Duodenal mucosa (tissue), 2 donors: ENCODE results near the gene CCT7.

ENCODE experiments used
- H3K27ac ChIP-seq: one replicate; pipeline ENCODE4 v1.7.0; 2013; ENCODE audit warnings: low read depth, low read length
- H3K27me3 ChIP-seq, 2 donors: one replicate each; pipeline ENCODE4 v1.7.0; 2013; ENCODE audit warnings: low read length in 2 of 2, control low read depth in 1 of 2; ENCODE audit not compliant: insufficient read depth in 2 of 2, control insufficient read depth in 1 of 2
- H3K36me3 ChIP-seq, 2 donors: one replicate each; pipeline ENCODE4 v1.7.0; 2013; ENCODE audit warnings: low read length in 2 of 2, control low read depth in 1 of 2; ENCODE audit not compliant: insufficient read depth in 2 of 2, control insufficient read depth in 1 of 2
- H3K4me1 ChIP-seq, 2 donors: one replicate each; pipeline ENCODE4 v1.7.0; 2013; ENCODE audit warnings: low read length in 2 of 2, control low read depth in 1 of 2; ENCODE audit not compliant: insufficient read depth in 2 of 2, control insufficient read depth in 1 of 2
- H3K4me3 ChIP-seq, 2 donors: one replicate each; pipeline ENCODE4 v1.7.0; 2013; ENCODE audit warnings: low read length in 2 of 2, low read depth in 1 of 2
- H3K9ac ChIP-seq, 2 donors: one replicate each; pipeline ENCODE4 v1.7.0; 2013; ENCODE audit warnings: low read length in 2 of 2, low read depth in 1 of 2
- H3K9me3 ChIP-seq, 2 donors: one replicate each; pipeline ENCODE4 v1.7.0; 2013; ENCODE audit warnings: low read length in 2 of 2, control low read depth in 1 of 2; ENCODE audit not compliant: control insufficient read depth in 1 of 2

CCT7 gene

DNA sequence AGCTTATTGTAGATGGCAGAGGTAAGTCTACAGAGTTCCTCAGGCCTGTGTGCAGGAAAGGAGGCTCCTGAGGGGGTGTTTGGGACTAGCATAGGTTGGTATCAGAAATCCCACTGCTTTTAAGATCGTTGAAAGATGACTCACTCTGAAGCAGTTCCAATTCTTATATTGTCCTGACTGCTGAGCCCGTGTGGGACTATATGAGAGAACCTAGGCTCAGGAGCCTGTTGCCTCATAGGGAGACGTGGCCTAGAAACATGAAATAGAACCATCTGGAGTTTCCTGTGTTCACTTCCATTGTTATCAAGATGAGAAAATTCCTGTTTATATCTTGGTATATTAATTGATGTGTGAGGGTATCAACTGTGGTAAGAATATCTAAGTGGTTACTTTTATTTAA lies 5.7 kb downstream of the CCT7 start:
- no peak overlapping the region for H3K4me3 ChIP-seq
- H3K27me3 ChIP-seq: no peaks in the 10 kb centered on the region
- no peaks in the 10 kb centered on the region for H3K9me3 ChIP-seq
- H3K4me1 ChIP-seq: peaks cover 13 to 15% of the 10 kb centered on the region in 2 donors
- H3K36me3 ChIP-seq: peaks cover 28 to 49% of the 10 kb centered on the region in 2 donors
- H3K27ac ChIP-seq: no peak overlapping the region
- H3K9ac ChIP-seq: no peak overlapping the region

- Histone ChIP-seq H3K27ac (no peak overlapping the region), H3K9me3 (no peaks in the 10 kb centered on the region), H3K27me3 (no peaks in the 10 kb centered on the region), H3K9ac (no peak overlapping the region), H3K4me1 (no peaks in the 10 kb centered on the region), H3K36me3 (peaks cover 63 to 82% of the 10 kb centered on the region in 2 donors), H3K4me3 (no peak overlapping the region)
Measured at GRCh38 chr2:73243884-73244570, 9.9 kb downstream of the CCT7 start.

DNA sequence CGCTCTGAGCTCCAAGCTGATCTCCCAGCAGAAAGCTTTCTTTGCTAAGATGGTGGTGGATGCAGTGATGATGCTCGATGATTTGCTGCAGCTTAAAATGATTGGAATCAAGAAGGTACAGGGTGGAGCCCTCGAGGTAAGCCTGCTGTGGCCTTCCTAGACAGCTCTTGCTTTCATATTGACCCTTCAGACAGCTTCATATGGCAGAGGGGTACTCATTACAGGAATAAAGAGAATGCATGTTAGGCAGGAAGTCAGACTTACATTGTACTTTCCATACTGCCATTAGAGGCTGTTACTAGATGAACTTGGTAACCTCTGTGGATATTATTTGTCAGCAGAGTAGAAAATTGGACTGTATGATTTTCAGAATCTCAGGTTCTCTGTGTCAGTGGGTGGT lies 10.5 kb downstream of the CCT7 start:
- peaks cover 65 to 82% of the 10 kb centered on the region in 2 donors for H3K36me3 ChIP-seq
- H3K4me1 ChIP-seq: no peaks in the 10 kb centered on the region
- H3K27ac ChIP-seq: no peak overlapping the region
- H3K9ac ChIP-seq: no peak overlapping the region
- H3K27me3 ChIP-seq: no peaks in the 10 kb centered on the region
- H3K9me3 ChIP-seq: no peaks in the 10 kb centered on the region
- H3K4me3 ChIP-seq: no peak overlapping the region

DNA sequence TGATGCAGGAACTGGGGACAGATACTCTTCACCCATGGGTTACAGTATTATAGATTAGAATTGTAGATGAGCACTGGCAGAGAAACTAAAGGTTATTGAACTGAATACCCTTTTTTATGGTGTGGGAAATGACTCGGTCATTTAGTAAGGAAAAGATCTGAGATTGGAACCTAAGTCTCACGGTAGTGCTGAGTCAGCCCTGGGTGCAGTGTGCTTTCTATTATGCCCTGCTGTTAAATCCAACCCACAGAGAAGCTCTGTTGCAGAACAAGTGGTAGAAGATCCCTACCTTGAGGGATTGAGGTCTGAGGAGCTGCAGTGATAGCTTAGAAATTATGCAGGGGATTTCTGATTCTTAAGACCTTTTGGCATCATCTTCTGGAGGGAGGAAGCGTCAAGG lies 12.7 kb downstream of the CCT7 start:
- Histone ChIP-seq H3K4me1 (no peaks in the 10 kb centered on the region), H3K9ac (no peak overlapping the region), H3K27me3 (no peaks in the 10 kb centered on the region), H3K9me3 (no peaks in the 10 kb centered on the region), H3K36me3 (peaks cover 77 to 96% of the 10 kb centered on the region in 2 donors), H3K27ac (no peak overlapping the region), H3K4me3 (no peak overlapping the region)

- Histone ChIP-seq H3K27ac (no peak overlapping the region), H3K4me3 (no peak overlapping the region), H3K27me3 (no peaks in the 10 kb centered on the region), H3K9ac (no peak overlapping the region), H3K36me3 (peaks cover 68 to 99% of the 10 kb centered on the region in 2 donors), H3K4me1 (no peaks in the 10 kb centered on the region), H3K9me3 (no peaks in the 10 kb centered on the region)
Measured at GRCh38 chr2:73249636-73250035, 15.5 kb downstream of the CCT7 start.

DNA sequence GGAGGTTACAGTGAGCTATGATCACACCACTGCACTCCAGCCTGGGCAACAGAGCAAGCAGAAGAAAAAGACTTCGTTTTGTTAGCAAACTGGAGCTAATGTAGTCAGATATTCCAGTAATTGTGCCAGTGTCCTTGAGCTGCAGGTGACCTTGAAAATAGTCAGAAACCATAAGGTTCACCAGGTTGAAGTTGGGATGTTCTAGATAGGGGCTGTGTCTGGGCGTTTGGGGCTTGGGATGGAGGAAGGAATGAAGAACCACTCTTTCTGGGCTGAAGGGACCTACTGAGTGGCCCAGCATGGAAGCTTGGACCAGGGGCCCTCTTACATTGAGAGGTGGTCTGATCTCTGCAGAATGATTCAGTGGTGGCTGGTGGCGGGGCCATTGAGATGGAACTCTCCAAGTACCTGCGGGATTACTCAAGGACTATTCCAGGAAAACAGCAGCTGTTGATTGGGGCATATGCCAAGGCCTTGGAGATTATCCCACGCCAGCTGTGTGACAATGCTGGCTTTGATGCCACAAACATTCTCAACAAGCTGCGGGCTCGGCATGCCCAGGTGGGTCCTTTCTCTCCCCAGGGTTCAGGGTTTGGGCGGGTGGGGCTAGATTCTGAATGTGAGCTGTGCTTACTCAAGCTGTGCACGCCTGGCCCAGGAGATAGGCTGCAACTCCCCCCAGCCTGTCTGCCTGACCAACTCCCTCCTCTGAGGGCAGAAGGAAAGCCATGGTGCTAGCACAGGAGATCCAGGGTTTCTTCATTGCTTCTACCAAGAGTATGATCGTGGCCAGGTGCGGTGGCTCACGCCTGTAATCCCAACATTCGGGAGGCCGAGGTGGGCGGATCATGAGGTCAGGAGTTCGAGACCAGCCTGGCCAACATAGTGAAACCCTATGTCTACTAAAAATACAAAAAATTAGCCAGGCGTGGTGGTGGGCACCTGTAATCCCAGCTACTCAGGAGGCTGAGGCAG lies 17.1 kb downstream of the CCT7 start:
- Histone ChIP-seq H3K4me1 (no peaks in the 10 kb centered on the region), H3K36me3 (peaks cover 53 to 85% of the 10 kb centered on the region in 2 donors), H3K27me3 (no peaks in the 10 kb centered on the region), H3K27ac (no peak overlapping the region), H3K4me3 (no peak overlapping the region), H3K9ac (no peak overlapping the region), H3K9me3 (no peaks in the 10 kb centered on the region)

DNA sequence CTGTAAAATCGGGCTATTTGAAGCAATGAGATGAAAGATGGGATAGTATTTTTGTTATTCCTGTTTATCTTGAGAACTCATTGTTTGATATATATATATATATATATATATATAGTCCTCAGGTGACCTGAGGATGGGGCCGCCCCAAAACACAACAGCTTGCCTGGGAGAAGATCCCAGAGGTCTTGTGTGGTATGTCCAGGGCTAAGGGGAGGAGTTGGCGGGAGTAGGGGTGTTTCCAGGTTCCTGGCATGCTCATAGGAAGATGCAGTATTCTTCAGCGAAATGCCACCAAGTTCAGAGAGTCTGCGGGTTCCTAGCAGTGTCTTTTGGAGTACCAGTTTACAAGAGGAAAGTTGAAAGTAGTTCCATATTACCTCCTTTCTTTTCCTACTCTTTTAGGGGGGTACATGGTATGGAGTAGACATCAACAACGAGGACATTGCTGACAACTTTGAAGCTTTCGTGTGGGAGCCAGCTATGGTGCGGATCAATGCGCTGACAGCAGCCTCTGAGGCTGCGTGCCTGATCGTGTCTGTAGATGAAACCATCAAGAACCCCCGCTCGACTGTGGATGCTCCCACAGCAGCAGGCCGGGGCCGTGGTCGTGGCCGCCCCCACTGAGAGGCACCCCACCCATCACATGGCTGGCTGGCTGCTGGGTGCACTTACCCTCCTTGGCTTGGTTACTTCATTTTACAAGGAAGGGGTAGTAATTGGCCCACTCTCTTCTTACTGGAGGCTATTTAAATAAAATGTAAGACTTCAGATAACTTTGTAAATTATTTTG lies 18.3 kb downstream of the CCT7 start:
- H3K36me3 ChIP-seq: peaks cover 41 to 72% of the 10 kb centered on the region in 2 donors
- H3K4me1 ChIP-seq: no peaks in the 10 kb centered on the region
- no peak overlapping the region for H3K9ac ChIP-seq
- no peak overlapping the region for H3K27ac ChIP-seq
- H3K9me3 ChIP-seq: no peaks in the 10 kb centered on the region
- H3K4me3 ChIP-seq: no peak overlapping the region
- H3K27me3 ChIP-seq: no peaks in the 10 kb centered on the region

- Histone ChIP-seq H3K36me3 (peaks cover 34 to 62% of the 10 kb centered on the region in 2 donors), H3K27me3 (no peaks in the 10 kb centered on the region), H3K4me1 (no peaks in the 10 kb centered on the region), H3K27ac (no peak overlapping the region), H3K4me3 (no peak overlapping the region), H3K9me3 (no peaks in the 10 kb centered on the region), H3K9ac (no peak overlapping the region)
Measured at GRCh38 chr2:73253400-73253799, 19.3 kb downstream of the CCT7 start.

DNA sequence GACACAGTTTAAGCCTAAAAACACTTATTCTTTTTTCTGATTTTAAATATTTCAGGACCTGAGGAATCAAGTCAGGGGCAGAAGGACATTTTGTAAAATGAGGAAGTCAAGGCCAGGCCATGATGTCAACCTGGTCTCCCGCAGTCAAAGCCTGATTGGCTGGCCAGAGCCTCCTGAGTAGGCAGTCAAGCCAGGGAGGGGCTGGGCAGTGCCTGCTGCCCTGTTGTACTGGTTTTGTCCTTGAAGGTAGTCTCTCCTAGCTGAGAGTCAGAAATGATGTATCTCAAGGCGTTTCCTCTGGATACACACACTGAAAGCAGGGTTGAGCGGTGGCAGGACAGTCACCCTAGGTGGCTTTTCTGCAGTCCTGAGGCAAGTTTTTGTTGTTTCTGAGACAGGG lies 19.8 kb downstream of the CCT7 start:
- Histone ChIP-seq H3K27ac (no peak overlapping the region), H3K36me3 (peaks cover 30 to 57% of the 10 kb centered on the region in 2 donors), H3K9me3 (no peaks in the 10 kb centered on the region), H3K9ac (no peak overlapping the region), H3K4me1 (no peaks in the 10 kb centered on the region), H3K4me3 (no peak overlapping the region), H3K27me3 (no peaks in the 10 kb centered on the region)
